HG02973 (cell line): ENCODE results near the gene UFD1.
A peak's percentile ranks its signal among the peaks of the same experiment; 100 is the strongest.

Source experiments
- ATAC-seq: cut with Tn5 transposase; IDR thresholded peaks from one replicate; pipeline ENCODE4 v1.9.1; 2021; ENCODE audit warnings: moderate library complexity; ENCODE audit not compliant: unreplicated experiment

UFD1 gene

GRCh38 chr22:19478901-19479354 lies at the start of gene UFD1:
Gene UFD1, minus strand, starts transcription at chr22:19479193. Its CDS starts 108 bp downstream, at chr22:19479085.
- peak; percentile 43 for ATAC-seq

- ATAC-seq, result no peak
Measured at GRCh38 chr22:19527861-19528417, 48.9 kb upstream of the UFD1 start.

- ATAC-seq, result no peak
Measured at GRCh38 chr22:19527321-19527721, 48.3 kb upstream of the UFD1 start.

GRCh38 chr22:19526702-19527111 lies 47.7 kb upstream of the UFD1 start:
- no peak for ATAC-seq

- no peak for ATAC-seq
Measured at GRCh38 chr22:19526076-19526701, 47.2 kb upstream of the UFD1 start.

GRCh38 chr22:19525666-19526065 lies 46.7 kb upstream of the UFD1 start:
- no peak for ATAC-seq

- no peak for ATAC-seq
Measured at GRCh38 chr22:19525116-19525660, 46.2 kb upstream of the UFD1 start.

- no peak for ATAC-seq
Measured at GRCh38 chr22:19524170-19525115, 45.5 kb upstream of the UFD1 start, which contains the start of gene CLDN5. Gene CLDN5, minus strand, starts transcription at chr22:19524410. Its CDS starts 155 bp downstream, at chr22:19524255.

GRCh38 chr22:19523240-19524169 lies 44.5 kb upstream of the UFD1 start:
- no peak for ATAC-seq

- no peak for ATAC-seq
Measured at GRCh38 chr22:19522881-19523239, 43.9 kb upstream of the UFD1 start.

GRCh38 chr22:19522190-19522880 lies 43.3 kb upstream of the UFD1 start:
- ATAC-seq, result no peak

GRCh38 chr22:19520566-19521305 lies 41.7 kb upstream of the UFD1 start:
- ATAC-seq, result no peak

- no peak for ATAC-seq
Measured at GRCh38 chr22:19520007-19520406, 41.0 kb upstream of the UFD1 start.

GRCh38 chr22:19519041-19519926 lies 40.3 kb upstream of the UFD1 start:
- no peak for ATAC-seq

- ATAC-seq, result no peak
Measured at GRCh38 chr22:19518635-19519034, 39.6 kb upstream of the UFD1 start.

- ATAC-seq, result no peak
Measured at GRCh38 chr22:19517919-19518611, 39.1 kb upstream of the UFD1 start.

GRCh38 chr22:19517171-19517500 lies 38.1 kb upstream of the UFD1 start:
- no peak for ATAC-seq
